Left lung (tissue), 10 donors: ENCODE measurements around the gene PAM16. TPM values are rescaled to one million over a fixed set of nuclear protein-coding genes. Genes with fewer than 3 reads are reported as not detected.

ENCODE experiments used
- ATAC-seq: fragments of 200-7000 bp; cut with Tn5 transposase; one replicate; pipeline ENCODE4 v1.9.1; 2020; ENCODE audit warnings: moderate library complexity
- DNase-seq, 4 donors: peaks; one replicate each; pipeline ENCODE4 v3.0.0-alpha.2; 2013 to 2020
- H3K27ac ChIP-seq, 2 donors: fragments of 200-600 bp; sonication (generic) in 1 of 2; one replicate each; pipeline versions ENCODE4 v1.5.0 to v1.8.0; 2020 to 2021
- H3K27me3 ChIP-seq, 2 donors: fragments of 200-600 bp; sonication (generic) in 1 of 2; one replicate each; pipeline versions ENCODE4 v1.5.0 to v1.8.0; 2020 to 2021
- H3K36me3 ChIP-seq, 2 donors: fragments of 200-600 bp; sonication (generic) in 1 of 2; one replicate each; pipeline versions ENCODE4 v1.5.0 to v1.8.0; 2020 to 2021
- H3K4me1 ChIP-seq, 2 donors: fragments of 200-600 bp; one replicate each; pipeline ENCODE4 v1.8.0; 2021
- H3K4me3 ChIP-seq, 2 donors: fragments of 200-600 bp; sonication (generic) in 1 of 2; one replicate each; pipeline versions ENCODE4 v1.5.0 to v1.8.0; 2020 to 2021; ENCODE audit warnings: mild to moderate bottlenecking in 1 of 2
- H3K9me3 ChIP-seq, 2 donors: fragments of 200-600 bp; sonication (generic) in 1 of 2; one replicate each; pipeline versions ENCODE4 v1.5.0 to v1.8.0; 2020 to 2021
- intact Hi-C, 2 donors: fragments of 100-400 bp; cut with DNase I; formaldehyde crosslinking; loops; one replicate each; pipeline versions ENCODE4 v1.11.2 to v1.14.2; 2022
- polyA plus RNA-seq, 6 donors: library from polyadenylated mRNA; unstranded; fragments of 120-200 nt; gene quantifications; one replicate each; pipeline ENCODE4 v1.2.1, GENCODE V29; 2013; ENCODE audit not compliant: insufficient read length in 6 of 6
- total RNA-seq, 2 donors: library from RNA; stranded (reverse); fragmentation: NEBNext Ultra II Directional; extraction: Animal tissue kit (Norgen Biotek cat#: 25700); gene quantifications; one replicate each; pipeline ENCODE4 v1.2.1, GENCODE V29; 2021
- TF ChIP-seq, protein P1 (sequence below), 2 donors: fragments of 200-600 bp; sonication (generic) in 1 of 2; IDR thresholded peaks; one replicate each; pipeline versions ENCODE4 v1.5.0 to v1.8.0; 2021; ENCODE audit warnings: antibody characterized with exemption in 2 of 2
- donor health status: DM: no; HTN: yes; CAD: no.
- donor health status: DM: no; HTN: no; CAD: no.

The PAM16 gene
- total and polyA plus RNA-seq, 8 donors = 19.1 to 44.6 (median 29.8) TPM

DNA sequence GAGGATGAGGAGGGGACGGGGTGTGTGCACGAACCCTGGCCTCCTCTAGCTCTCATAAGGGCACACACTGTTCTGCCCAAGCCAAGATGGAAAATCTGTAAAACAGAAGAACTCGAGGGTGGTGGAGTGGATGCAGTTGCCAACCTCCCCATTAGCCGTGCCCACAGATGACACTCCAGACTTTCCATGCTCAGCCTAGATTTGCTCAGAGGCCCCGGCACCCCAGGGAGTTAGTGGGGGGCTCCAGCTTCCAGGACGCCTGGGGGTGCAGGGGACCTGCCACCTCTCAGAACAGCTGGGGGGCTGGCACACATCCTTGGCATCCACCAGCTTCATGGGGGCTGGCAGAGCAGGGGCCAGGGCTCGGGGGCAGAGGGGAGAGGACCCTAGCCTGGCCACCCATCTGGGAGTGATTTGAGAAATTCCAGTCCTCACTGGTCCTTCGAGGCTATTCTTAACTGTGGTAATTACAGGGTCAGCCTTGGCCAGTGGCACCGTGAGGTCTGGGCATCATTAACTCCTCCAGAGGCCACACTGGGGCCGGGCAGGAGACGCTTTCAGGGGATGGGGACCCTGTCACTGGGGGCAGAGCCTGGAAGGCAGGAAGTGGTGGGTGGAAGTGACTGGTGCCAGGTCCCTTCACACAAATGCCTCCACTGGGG lies 34.8 kb upstream of the PAM16 start:
- TF ChIP-seq, protein P1, sequence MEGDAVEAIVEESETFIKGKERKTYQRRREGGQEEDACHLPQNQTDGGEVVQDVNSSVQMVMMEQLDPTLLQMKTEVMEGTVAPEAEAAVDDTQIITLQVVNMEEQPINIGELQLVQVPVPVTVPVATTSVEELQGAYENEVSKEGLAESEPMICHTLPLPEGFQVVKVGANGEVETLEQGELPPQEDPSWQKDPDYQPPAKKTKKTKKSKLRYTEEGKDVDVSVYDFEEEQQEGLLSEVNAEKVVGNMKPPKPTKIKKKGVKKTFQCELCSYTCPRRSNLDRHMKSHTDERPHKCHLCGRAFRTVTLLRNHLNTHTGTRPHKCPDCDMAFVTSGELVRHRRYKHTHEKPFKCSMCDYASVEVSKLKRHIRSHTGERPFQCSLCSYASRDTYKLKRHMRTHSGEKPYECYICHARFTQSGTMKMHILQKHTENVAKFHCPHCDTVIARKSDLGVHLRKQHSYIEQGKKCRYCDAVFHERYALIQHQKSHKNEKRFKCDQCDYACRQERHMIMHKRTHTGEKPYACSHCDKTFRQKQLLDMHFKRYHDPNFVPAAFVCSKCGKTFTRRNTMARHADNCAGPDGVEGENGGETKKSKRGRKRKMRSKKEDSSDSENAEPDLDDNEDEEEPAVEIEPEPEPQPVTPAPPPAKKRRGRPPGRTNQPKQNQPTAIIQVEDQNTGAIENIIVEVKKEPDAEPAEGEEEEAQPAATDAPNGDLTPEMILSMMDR (IDR thresholded peaks at IDR 0.05) = no peak
- H3K36me3 ChIP-seq = peaks cover 0 to 100% of the 10 kb centered on the region in 2 donors
- H3K27ac ChIP-seq = peak overlapping the region; percentile 10 to 44
- intact Hi-C loops = no loop called here
- no peak overlapping the region for H3K4me3 ChIP-seq
- ATAC-seq (no peak), DNase-seq (no peak)
- no peaks in the 10 kb centered on the region for H3K9me3 ChIP-seq
- peaks cover 0 to 8% of the 10 kb centered on the region in 2 donors for H3K4me1 ChIP-seq
- no peaks in the 10 kb centered on the region for H3K27me3 ChIP-seq

DNA sequence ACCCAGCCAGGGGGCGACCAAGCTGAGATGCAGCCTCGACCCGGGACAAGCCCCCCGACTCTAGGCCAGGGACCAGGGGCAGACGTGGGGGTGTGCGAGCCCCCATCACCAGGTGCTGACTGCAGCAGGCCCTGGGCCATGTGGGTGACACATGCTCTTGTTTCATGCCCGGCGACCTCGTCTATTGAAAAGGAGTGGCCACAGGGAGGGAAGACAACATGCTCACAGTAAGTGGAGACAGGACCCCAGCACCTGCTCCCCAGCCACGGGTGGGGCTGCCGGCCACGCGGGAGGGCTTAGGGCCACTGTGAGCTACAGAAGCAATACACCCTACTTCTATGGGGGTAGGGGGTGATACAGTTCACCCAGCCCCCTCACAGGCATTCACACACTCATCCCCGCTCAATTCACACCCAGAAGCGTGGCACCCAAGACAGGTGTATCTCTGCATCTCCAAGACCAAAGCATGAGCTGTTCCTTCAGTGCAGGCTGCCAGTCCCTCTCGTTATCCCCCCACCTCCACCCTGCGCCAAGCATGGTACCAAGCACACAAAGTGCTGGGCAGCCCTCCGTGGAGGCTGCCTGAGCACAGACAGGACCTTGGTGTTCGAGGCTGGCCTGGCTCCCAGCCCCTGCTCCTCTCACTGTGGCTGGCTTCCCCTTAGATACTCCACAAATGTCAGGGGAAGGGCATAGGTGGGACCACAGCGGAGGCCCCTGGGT lies 34.1 kb upstream of the PAM16 start:
- ATAC-seq (no peak), DNase-seq (no peak)
- Histone ChIP-seq H3K4me1 (peaks cover 0 to 12% of the 10 kb centered on the region in 2 donors), H3K27ac (peak overlapping the region in 1 of 2 donors; percentile 10), H3K4me3 (no peak overlapping the region), H3K27me3 (no peaks in the 10 kb centered on the region), H3K36me3 (peaks cover 0 to 100% of the 10 kb centered on the region in 2 donors), H3K9me3 (no peaks in the 10 kb centered on the region)
- TF ChIP-seq, protein P1 (IDR thresholded peaks at IDR 0.05) = no peak
- intact Hi-C loops = no loop called here

DNA sequence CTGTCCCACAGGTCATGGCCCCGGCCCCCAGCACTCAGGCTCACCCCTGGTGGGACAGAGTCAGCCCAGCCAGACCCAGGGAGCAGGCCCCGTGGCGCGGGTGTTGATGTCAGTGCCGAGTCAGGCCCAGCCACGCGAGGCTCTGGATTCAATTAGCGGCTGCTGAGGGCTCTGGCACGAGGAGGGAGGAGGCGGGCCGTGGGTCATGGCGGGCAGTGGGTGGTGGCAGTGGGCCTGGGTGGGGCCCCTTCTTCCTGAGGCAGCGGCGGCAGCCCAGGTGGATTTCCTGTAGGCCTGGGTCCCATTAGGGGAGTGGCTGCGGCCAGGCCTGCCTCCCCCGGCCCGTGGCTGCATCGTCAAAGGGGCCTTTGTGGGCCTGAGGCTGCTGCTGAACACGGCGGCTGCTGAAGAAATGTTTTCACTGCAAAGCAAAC lies 33.4 kb upstream of the PAM16 start:
- Histone ChIP-seq H3K27ac (peak overlapping the region in 1 of 2 donors; percentile 5), H3K27me3 (no peaks in the 10 kb centered on the region), H3K4me1 (peaks cover 0 to 9% of the 10 kb centered on the region in 2 donors), H3K9me3 (no peaks in the 10 kb centered on the region), H3K4me3 (no peak overlapping the region), H3K36me3 (peaks cover 0 to 96% of the 10 kb centered on the region in 2 donors)
- no peak for ATAC-seq
- DNase-seq = no peak
- intact Hi-C loops = no loop called here
- TF ChIP-seq, protein P1 (IDR thresholded peaks at IDR 0.05) = no peak

DNA sequence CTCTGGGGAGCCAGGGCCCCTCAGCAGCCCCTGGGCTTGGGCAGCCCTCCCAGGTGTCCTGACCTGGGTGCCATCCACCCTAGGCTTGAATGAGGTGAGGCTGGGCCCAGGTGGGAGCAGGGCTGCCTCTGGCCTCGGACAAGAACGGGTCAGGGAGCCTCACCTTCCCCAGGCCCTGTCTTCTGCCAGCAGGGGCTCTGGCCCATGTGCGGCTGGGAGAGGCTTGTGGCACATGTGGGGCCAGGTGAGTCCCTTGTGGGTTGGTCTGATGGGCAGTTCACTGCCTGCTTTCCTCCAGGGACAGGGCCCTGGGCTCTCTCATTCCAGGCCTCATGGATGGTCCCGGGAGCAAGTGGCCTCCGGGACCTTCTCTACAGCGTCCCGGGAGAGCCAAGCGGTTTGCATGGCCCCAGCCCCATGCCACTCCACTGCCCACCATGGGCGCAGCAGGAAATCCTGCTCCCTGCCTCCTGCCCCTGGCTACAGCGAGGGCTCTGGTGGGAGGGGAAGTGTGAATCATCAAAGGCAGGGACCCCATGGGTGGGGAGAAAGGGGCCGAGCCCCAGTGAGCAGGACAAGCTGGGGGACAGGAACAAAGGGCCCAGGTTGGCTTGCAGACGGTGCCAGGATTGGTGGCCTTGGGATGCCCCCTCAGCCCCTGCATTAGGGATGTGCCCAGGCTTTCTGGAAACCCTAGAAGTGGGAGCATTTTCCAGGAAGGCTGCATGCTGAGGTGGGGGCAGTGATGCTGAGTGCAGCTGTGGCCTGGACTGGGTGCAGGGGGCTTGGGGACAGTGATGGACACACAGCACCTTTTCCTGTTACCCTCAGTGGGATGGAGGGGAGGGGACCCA lies 32.7 kb upstream of the PAM16 start:
- no peak overlapping the region for H3K27ac ChIP-seq
- peaks cover 0 to 9% of the 10 kb centered on the region in 2 donors for H3K4me1 ChIP-seq
- DNase-seq (no peak), ATAC-seq (no peak)
- TF ChIP-seq, protein P1 (IDR thresholded peaks at IDR 0.05) = no peak
- peaks cover 0 to 95% of the 10 kb centered on the region in 2 donors for H3K36me3 ChIP-seq
- H3K4me3 ChIP-seq = no peak overlapping the region
- no peaks in the 10 kb centered on the region for H3K9me3 ChIP-seq
- H3K27me3 ChIP-seq = no peaks in the 10 kb centered on the region
- intact Hi-C loops = no loop called here
